ENCODE data around the gene GABBR1.

DNA sequence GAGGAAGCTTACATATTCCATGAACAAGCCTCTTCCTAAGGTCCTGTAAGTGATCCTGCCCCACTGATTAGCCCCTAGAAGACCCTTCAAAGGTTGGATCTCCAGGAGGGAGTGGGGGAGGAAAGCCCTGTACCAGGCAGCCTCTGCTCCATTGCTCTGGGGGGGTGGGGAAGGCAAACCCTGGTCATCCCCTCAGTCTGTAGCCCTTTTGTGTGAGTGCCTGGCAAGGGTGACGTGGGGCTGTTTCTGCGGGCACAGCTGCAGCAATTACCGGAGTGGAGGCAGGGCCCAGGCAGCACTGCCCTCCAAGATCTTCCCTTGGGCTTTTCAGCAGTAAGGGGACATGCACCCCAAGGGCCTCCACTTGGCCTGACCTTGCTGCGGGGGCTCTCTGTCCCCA is 23.8 kb upstream of the GABBR1 start, which contains the start of gene MOG:
- TF ChIP-seq, protein P1, sequence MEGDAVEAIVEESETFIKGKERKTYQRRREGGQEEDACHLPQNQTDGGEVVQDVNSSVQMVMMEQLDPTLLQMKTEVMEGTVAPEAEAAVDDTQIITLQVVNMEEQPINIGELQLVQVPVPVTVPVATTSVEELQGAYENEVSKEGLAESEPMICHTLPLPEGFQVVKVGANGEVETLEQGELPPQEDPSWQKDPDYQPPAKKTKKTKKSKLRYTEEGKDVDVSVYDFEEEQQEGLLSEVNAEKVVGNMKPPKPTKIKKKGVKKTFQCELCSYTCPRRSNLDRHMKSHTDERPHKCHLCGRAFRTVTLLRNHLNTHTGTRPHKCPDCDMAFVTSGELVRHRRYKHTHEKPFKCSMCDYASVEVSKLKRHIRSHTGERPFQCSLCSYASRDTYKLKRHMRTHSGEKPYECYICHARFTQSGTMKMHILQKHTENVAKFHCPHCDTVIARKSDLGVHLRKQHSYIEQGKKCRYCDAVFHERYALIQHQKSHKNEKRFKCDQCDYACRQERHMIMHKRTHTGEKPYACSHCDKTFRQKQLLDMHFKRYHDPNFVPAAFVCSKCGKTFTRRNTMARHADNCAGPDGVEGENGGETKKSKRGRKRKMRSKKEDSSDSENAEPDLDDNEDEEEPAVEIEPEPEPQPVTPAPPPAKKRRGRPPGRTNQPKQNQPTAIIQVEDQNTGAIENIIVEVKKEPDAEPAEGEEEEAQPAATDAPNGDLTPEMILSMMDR (IDR thresholded peaks at IDR 0.05): no peak
- TF ChIP-seq EZH2 (IDR thresholded peaks at IDR 0.05; ENCODE audit: borderline replicate concordance, insufficient read depth, low read depth, low read length, poor library complexity, severe bottlenecking): no peak
